Ishikawa (cell line): ENCODE data around the gene TIGIT.

Source experiments
- CEBPB ChIP-seq: IDR thresholded peaks from 2 replicates; pipeline ENCODE4 v1.6.1; 2012
- CREB1 ChIP-seq: IDR thresholded peaks from 2 replicates; pipeline ENCODE4 v1.6.1; 2012; ENCODE audit warnings: low read depth
- EGR1 ChIP-seq: IDR thresholded peaks from 2 replicates; pipeline ENCODE4 v1.6.1; 2012
- EP300 ChIP-seq: IDR thresholded peaks from 2 replicates; pipeline ENCODE4 v1.6.1; 2012; ENCODE audit warnings: borderline replicate concordance
- FOXM1 ChIP-seq: IDR thresholded peaks from 2 replicates; pipeline ENCODE4 v1.6.1; 2012; ENCODE audit warnings: low read depth, borderline replicate concordance
- NFIC ChIP-seq: IDR thresholded peaks from 2 replicates; pipeline ENCODE4 v1.6.1; 2012
- RAD21 ChIP-seq: IDR thresholded peaks from 2 replicates; pipeline ENCODE4 v1.6.1; 2012; ENCODE audit warnings: low read depth
- TAF1 ChIP-seq: IDR thresholded peaks from 2 replicates; pipeline ENCODE4 v1.6.1; 2012; ENCODE audit warnings: low read depth, mild to moderate bottlenecking
- TCF12 ChIP-seq: IDR thresholded peaks from 2 replicates; pipeline ENCODE4 v1.6.1; 2012; ENCODE audit warnings: low read depth
- TEAD4 ChIP-seq: IDR thresholded peaks from 2 replicates; pipeline ENCODE4 v1.6.1; 2012
- YY1 ChIP-seq: IDR thresholded peaks from 2 replicates; pipeline ENCODE4 v1.6.1; 2012; ENCODE audit warnings: low read depth
- ZBTB7A ChIP-seq: IDR thresholded peaks from 2 replicates; pipeline ENCODE4 v1.6.1; 2012; ENCODE audit warnings: low read depth
- TF ChIP-seq, protein P1 (sequence below): IDR thresholded peaks from 2 replicates; pipeline ENCODE4 v1.6.1; 2012
- TF ChIP-seq, protein P2 (sequence below): IDR thresholded peaks from 2 replicates; pipeline ENCODE4 v1.6.1; 2012
- TF ChIP-seq, protein P3 (sequence below): IDR thresholded peaks from 2 replicates; pipeline ENCODE4 v1.6.1; 2012; ENCODE audit warnings: low read depth, mild to moderate bottlenecking

TIGIT gene

DNA sequence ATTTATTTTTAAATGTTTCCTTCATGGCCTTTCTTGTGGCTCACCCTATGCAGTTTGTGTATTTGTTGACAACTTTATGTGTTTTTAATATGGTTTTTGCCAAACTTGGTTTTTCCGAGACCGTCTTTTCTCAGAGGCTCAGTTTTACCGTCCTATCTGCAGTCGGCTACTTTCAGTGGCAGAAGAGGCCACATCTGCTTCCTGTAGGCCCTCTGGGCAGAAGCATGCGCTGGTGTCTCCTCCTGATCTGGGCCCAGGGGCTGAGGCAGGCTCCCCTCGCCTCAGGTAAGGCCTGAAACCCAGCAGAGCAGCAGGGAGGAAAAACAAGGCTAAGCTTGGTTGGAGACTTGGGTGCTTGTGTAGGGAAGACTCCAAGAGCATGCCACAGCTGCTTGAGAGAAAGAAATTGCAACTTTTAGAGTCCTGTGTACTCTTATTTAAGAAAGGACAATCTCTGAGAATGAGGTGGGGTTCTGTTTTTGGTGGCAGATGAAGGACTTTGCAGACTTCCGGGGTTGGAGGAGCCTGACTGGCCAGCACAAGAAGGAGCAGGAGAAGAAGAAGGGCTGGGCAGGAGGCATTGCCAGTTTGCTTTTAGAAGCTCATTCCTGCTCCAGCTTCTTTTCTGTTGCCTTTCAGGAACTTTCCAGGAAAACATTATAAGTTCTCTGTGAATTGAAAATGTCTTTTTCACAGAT lies at the start of gene TIGIT:
Gene TIGIT (plus strand): TSS at position 191 of the 698 bp plus-strand sequence. CDS start 34 bp downstream, at position 225.
- no peak for TF ChIP-seq EGR1
- no peak for TF ChIP-seq TEAD4
- no peak for TF ChIP-seq EP300
- TF ChIP-seq ZBTB7A: no peak
- TF ChIP-seq, protein P1, sequence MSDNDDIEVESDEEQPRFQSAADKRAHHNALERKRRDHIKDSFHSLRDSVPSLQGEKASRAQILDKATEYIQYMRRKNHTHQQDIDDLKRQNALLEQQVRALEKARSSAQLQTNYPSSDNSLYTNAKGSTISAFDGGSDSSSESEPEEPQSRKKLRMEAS: no peak
- TF ChIP-seq, protein P2, sequence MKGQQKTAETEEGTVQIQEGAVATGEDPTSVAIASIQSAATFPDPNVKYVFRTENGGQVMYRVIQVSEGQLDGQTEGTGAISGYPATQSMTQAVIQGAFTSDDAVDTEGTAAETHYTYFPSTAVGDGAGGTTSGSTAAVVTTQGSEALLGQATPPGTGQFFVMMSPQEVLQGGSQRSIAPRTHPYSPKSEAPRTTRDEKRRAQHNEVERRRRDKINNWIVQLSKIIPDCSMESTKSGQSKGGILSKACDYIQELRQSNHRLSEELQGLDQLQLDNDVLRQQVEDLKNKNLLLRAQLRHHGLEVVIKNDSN: no peak
- TF ChIP-seq YY1: no peak
- no peak for TF ChIP-seq RAD21
- no peak for TF ChIP-seq FOXM1
- no peak for TF ChIP-seq NFIC
- TF ChIP-seq CEBPB: no peak

DNA sequence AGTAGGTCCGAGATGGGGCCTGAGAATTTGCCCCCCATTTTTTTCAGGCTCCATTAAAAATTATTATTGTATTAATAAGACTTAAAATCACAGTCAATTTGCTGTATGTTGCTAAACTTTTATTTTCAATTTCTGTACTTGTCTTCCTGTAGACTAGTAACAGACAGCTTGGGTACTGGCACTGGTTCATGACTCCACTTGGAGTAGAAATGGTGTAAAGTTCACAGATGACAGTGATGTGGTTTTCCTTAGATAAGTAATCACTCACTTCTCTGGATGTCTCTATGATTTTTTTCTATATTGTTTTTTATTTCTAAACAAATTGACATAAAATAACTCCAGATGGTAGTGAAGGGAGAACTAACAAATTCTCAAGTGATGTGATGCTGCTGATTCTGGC lies 40.9 kb upstream of the TIGIT start:
- TF ChIP-seq TAF1 (no peak), CREB1 (no peak)

DNA sequence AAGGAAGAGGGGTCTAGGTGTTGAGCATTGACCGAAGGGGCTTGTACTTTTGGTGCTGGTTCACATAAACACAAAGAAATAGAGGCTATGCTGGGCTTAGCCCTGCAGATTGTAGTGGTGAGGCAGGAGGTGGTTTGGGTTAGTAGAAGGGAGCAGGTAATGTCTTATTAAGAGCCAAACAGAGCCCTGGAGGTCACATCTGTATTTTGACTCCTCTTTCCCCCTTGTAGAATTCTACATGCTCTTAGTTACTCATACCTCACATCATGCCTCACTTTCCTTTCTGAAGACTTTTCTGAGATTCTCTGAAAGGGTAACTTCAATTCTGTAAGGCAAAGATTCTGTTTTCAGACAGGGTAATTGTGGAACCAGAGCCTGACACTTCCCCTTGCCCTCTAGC lies 40.3 kb upstream of the TIGIT start:
- TF ChIP-seq TCF12 (no peak), EP300 (no peak), CEBPB (no peak), TAF1 (no peak), YY1 (no peak), FOXM1 (no peak), RAD21 (no peak), CREB1 (no peak), EGR1 (no peak), TEAD4 (no peak), NFIC (no peak), ZBTB7A (no peak)
- TF ChIP-seq, protein P3, sequence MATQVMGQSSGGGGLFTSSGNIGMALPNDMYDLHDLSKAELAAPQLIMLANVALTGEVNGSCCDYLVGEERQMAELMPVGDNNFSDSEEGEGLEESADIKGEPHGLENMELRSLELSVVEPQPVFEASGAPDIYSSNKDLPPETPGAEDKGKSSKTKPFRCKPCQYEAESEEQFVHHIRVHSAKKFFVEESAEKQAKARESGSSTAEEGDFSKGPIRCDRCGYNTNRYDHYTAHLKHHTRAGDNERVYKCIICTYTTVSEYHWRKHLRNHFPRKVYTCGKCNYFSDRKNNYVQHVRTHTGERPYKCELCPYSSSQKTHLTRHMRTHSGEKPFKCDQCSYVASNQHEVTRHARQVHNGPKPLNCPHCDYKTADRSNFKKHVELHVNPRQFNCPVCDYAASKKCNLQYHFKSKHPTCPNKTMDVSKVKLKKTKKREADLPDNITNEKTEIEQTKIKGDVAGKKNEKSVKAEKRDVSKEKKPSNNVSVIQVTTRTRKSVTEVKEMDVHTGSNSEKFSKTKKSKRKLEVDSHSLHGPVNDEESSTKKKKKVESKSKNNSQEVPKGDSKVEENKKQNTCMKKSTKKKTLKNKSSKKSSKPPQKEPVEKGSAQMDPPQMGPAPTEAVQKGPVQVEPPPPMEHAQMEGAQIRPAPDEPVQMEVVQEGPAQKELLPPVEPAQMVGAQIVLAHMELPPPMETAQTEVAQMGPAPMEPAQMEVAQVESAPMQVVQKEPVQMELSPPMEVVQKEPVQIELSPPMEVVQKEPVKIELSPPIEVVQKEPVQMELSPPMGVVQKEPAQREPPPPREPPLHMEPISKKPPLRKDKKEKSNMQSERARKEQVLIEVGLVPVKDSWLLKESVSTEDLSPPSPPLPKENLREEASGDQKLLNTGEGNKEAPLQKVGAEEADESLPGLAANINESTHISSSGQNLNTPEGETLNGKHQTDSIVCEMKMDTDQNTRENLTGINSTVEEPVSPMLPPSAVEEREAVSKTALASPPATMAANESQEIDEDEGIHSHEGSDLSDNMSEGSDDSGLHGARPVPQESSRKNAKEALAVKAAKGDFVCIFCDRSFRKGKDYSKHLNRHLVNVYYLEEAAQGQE: no peak
- TF ChIP-seq, protein P1: no peak
- TF ChIP-seq, protein P2: no peak

DNA sequence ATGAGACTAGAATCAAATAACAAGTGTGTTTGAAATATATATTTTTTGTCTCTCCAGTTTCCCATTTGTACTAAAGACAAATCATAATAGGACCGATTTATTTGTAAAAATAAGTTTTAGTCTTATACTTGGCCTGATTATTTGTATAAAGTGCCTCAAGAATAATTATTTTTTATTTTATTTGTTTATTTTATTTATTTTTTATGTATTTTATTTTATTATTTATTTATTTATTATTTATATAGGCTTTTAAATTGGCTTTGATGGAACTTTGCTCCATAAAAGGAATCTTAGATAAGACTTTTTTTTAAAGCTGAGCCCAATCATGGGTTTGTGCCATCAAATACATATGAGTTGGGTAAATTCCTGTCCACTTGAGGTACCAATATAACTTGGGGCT lies 34.3 kb upstream of the TIGIT start:
- TF ChIP-seq TAF1 (no peak), TEAD4 (no peak), RAD21 (no peak), FOXM1 (no peak), EGR1 (no peak), EP300 (no peak), TCF12 (no peak), NFIC (no peak), ZBTB7A (no peak), YY1 (no peak), CREB1 (no peak), CEBPB (no peak)
- TF ChIP-seq, protein P2: no peak
- TF ChIP-seq, protein P1: no peak
- TF ChIP-seq, protein P3: no peak

DNA sequence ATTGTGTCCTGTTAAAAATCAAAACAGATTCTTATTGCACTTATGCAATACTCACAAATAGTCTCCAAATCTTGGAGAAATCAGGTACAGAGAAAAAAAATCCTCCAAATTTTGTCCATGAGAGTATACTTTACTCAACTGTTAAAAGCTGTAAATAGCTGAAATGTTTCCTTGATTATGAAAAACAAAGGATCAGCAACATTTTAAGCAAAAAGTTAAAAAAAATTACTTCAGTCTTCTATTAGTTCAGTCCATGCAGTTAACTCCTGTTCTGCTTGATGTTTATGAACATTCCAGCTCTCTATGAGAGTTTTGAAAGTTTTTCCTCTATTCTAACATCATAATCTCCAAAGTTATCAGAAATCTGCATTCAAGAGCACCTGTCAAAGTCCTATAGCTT lies 33.7 kb upstream of the TIGIT start:
- no peak for TF ChIP-seq CEBPB
- TF ChIP-seq TEAD4: no peak

DNA sequence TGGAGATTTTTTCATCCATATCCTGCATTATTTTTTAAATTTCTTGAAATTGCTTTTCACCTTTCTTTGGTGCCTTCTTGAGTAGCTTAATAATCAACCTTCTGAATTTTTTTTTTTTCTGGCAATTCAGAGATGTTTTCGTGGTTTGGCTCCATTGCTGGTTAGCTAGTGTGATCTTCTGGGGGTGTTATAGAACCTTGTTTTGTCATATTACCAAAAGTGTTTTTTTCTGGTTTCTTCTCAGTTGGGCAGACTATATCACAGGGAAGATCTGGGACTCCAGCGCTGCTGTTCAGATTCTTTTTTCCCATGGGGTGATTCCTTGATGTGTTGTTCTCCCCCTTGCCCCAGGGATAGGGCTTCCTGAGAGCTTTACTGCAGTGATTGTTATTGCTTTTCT lies 23.8 kb upstream of the TIGIT start:
- TF ChIP-seq EGR1 (no peak), CEBPB (no peak), YY1 (no peak), TCF12 (no peak), RAD21 (no peak), ZBTB7A (no peak), EP300 (no peak), TEAD4 (no peak), FOXM1 (no peak), TAF1 (no peak), NFIC (no peak), CREB1 (no peak)
- TF ChIP-seq, protein P2: no peak
- TF ChIP-seq, protein P1: no peak
- TF ChIP-seq, protein P3: no peak
